ENCODE measurements around the gene PPARA.
"Not testable (repeated sequence)": the region's sequence is repeated elsewhere in the genome, so short reads cannot be mapped to it uniquely, and the experiment has no call there.

Gene PPARA

DNA sequence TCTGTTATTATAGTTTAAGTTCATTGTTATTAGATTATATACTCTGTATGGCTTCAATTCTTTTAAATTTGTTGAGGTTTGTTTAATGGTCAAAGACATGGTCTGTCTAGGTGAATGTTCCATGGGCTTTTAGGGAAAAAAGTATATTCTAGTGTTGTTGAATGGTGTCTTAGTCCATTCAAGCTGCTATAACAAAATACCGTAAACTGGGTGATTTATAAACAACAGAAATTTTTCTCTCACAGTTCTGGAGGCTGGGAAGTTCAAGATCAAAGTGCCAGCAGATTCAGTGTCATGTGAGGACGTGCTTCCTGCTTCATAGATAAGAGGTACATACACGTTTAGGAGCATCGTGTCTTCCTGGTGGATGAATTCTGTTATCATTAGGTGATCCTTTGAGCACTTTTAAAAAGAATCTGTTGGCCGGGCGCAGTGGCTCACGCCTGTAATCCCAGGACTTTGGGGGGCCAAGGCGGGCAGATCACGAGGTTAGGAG, 26.2 kb downstream of the PPARA start:
- no peak for DNase-seq

- no peak for DNase-seq
These were observed 28.6 kb downstream of the PPARA start for GRCh38 chr22:46178755-46179505.

- no peak for DNase-seq
These were observed 29.4 kb downstream of the PPARA start for GRCh38 chr22:46179748-46180147.

DNA sequence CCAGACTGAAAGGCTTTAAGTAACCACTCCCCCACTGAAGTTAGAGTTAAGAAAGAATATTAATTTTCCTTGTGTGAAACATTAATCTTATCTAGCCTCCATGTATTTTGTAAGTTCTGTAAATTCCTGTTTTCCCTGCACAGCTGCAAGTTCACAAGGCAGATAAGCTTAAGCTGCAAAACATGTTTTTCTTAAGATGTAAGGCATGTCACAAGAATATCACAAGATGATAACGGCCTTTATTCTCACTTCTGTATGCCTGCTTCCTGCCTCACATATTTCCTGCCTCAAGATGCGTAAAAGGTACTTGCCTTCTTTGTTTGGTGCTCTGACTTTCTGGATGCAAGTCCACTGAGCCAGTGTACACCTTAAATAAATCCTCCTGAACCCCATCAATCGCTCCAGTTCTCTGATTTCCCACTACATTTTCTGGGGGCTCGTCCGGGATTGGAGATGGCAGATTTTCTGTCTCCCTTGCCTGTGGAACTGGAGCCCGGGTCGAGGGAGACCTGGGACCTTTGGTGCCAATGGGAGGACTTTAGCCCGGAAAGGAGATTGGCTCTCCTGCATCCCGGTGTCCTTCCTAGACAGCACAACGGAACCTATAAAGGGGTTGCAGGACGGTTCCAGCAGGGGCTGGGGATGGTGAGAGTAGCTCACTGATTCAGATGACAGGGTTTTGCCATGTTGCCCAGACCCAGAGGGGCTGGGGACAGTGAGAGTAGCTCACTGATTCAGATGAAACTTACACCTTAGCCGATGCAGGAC, 30.2 kb downstream of the PPARA start:
- DNase-seq: no peak

DNA sequence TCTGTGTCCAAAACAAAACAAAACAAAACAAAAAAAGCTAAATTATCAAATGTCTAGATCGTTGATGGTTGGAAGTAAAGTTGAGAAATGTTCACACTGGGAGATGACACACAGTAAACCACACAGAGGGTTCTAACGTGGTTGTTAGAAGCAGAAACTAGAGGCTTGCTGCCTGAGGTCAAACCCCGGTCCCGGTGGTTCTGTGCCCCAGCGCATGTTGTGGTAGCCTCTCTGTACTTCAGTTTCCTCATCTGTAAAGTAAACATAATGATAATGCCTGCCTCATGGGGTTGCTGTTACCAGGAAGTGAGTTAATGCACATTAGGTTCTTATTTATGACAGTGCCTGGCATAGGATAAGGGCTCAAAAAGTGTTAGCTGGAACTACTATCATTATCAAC, 33.4 kb downstream of the PPARA start:
- DNase-seq: no peak

DNA sequence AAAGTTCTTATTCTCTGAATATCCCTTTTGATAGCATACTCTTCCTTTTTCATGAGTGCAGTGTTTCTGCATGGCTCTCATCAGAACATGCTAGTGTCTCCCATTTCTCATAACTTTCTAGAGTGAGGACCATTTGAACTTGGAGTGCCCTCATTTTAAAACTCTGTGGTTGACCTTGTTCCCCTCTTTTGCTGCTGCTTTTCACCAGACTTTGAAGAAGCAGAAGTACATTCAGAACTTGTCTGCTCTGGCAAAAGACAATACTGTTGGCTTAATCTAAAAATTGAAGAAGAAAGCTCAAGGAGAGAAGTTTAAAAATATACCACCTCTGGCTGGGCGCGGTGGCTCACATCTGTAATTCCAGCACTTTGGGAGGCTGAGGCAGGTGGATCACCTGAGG, 35.0 kb downstream of the PPARA start:
- no peak for DNase-seq

GRCh38 chr22:46187862-46188261, 37.5 kb downstream of the PPARA start:
- DNase-seq: no peak

DNA sequence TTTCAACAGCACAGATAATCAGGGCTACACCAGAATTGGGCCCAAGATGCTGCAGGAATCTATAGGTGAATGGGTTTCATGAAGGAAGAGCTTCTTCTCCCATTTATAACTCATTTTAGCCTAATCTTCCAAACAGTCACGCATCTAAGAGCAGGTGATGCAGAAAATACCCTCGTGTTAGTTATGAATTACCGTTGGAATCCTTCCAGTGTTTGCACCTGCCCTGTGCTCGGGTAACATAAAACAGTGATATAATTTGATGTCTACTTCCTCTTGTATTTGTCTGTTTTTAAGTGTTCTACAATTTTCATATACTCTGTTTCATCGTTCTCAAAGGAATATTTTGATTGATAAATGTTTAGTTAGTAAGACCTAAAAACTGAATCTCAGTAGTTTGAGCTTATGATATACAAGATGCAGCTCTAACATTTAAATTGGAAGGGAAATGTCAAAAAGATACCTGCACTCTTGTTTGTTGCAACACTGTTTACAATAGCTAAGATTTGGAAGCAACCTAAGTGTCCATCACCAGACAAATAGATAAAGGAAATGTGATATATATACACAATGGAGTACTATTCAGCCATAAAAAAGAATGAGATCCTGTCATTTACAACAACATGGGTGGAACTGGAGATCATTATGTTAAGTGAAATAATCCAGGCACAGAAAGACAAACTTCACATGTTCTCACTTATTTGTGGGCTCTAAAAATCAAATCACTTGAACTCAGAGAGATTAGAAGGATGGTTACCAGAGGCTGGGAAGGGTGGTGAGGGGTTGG, 42.1 kb downstream of the PPARA start:
- no peak for DNase-seq

DNA sequence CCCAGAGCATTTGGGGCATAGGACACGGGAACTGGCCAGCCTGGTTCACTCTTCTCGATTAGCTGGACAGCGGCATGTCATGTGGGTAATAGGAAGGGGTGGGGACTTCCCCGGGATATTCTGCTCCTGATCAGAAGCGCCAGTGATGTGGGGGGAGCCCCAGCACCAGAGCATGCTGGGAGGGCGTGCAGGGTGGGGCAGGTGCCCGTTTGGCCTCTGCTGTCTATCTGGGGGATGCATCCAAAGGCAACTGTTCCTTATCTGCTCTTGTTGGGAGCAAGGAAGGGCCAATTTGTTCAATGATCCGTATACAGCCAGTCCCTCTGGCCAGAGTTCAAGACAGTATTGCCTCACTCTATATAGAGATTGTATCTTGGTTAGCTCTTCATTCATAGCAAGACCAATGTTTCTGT, 43.6 kb downstream of the PPARA start:
- DNase-seq: no peak

DNA sequence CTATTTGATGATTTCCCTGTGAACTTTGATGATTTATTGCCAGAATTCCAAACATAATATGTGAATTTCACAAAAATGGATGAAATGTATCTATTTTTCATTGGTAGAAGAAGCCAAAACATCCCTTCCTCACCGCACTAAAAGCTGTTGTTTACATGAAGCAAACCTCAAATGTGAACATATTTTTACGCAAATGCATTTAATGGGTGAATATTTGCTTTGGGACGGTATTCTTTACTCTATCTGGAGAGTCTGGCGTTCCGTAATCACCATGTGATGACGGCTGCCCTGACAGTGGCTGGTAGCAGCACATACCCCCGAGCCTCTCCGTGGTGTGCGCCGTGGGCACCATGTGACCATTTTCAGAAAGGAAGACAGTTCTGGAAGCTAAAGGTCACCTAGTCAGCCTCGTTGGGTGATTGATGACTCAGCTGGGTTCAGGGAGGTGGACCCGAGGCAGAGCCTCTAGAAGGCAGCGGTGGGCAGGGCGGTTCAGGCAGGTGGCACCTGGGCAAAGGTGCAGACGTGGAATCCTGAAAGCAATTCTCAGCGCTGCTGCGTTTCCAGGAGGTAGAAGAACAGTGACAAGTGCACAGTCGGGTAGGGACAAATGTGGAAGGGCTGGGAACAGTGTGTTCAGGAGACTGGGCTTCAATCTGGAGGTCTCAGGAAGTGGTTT, 45.3 kb downstream of the PPARA start:
- DNase-seq: no peak

DNA sequence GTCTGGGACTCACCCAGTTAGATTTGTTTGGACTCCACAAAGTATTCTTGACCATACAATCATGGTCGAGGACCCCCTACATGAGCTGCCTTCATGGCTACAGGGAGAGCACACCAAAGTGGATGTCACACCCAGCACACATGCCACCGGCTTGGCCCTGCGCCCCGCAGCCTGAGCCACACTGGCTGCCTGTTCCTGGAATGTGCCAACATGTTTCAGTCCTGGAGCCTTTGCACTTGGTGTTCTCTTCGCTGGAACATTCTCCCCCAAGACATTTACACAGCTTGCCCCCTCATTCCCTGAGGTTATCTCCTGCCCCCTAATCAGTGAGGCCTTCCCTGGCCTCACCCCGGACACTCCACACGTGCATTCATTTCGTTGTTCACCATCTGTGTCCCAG, 46.0 kb downstream of the PPARA start:
- no peak for DNase-seq

- no peak for DNase-seq
These were observed 47.9 kb downstream of the PPARA start for GRCh38 chr22:46198274-46198673.

- not testable (repeated sequence) for DNase-seq
These were observed 48.5 kb downstream of the PPARA start for GRCh38 chr22:46198806-46199205.

DNA sequence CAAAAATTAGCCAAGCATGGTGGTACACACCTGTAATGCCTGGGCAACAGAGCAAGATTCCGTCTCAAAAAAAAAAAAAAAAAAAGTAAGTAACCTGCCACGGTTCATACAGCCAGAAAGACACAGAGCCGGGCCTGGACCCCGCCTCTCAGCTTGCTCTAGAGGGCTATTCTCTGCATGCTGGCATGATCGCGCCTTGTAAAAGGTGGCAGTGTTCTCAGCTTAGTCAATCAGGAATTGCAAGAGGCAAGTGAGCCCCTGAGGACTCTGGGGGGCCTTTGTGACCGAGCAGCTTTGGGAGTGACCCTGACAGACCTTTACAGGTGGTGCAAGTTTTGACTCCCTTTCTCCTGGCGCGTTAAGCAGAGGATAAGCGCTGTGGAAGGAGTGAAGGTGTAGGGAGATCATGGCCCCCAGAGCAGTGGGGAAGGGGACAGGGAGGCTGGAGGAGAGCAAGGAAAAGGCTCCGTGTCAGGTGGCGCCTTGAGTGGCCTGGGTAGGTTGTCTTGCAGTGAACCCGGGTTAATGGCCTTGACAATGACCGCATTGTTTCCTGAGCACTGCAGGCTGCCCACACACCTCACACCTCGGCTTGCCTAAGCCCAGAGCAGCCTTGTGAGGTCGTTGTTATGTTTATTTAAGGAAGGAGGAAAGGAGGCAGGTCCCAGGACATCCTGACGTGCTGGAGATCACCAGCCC, 50.9 kb downstream of the PPARA start:
- DNase-seq: no peak

DNA sequence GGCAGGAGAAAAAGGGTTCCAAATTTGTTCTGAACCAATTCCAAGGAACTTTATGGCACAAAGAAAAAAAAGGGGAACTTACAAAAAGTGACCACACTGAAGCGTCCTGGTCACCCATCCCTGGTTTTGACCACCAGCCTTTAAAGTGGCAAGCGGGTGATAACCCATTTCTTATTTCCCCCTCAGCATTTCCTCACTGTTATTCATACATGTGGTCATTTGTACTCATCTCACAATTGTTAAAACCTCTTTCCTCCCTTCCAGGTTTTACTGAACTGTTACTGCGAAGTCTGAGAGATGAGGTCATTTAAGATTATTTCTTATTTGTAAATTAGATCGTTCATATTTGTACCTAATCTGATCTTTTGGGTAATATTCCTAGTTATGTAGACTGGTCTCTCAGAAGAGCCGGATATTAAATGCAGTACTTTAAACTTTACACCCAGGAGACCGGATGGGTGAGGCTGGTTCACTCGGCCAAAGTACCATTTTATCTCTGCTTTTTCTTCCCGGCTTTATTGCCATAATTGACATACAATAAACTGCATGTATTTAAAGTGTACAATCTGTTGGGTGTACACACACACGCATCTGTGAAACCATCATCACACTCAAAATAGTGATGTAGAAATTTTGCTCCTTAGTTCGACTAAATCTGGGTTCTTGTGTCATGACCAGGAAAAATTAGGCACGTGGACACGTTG, 52.7 kb downstream of the PPARA start:
- no peak for DNase-seq

DNA sequence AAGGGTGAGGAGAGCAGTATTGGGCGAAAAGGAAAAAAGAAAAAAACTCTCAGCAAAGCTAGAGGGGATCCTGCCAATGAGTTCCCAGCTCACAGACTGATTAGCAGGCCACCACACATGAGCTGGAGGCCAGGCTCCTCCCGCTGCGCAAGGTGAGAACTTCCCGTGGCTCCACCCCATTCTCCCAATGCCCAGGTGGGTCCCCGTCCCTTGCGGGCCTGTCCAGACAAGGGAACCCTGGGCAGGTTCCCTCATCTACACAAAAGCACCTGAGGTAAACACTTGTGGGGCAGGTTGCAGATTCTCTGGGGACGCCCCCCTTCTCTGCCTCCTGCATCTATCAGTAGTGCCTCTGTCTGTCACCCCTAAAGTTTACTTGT, 53.3 kb downstream of the PPARA start:
- DNase-seq: no peak

DNA sequence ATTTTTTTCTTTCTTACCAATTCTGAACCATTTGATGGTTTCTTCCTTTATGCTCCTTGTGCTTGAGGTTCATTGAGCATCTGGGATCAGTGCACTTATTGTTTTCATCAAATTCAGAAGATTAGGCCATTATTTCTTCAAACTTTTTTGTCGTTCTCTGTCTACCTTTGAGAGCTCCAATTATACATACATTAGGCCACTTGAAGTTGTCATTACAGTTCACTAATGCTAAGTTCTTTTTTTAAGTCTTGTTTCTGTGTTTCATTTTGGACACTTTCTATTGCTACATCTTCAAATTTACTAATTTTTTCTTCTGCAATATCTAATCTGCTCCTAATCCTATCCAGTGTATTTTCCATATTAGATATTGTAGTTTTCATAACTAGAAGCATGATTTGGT, 58.9 kb downstream of the PPARA start:
- DNase-seq: no peak

- no peak for DNase-seq
These were observed 61.9 kb downstream of the PPARA start for GRCh38 chr22:46212195-46212594.

DNA sequence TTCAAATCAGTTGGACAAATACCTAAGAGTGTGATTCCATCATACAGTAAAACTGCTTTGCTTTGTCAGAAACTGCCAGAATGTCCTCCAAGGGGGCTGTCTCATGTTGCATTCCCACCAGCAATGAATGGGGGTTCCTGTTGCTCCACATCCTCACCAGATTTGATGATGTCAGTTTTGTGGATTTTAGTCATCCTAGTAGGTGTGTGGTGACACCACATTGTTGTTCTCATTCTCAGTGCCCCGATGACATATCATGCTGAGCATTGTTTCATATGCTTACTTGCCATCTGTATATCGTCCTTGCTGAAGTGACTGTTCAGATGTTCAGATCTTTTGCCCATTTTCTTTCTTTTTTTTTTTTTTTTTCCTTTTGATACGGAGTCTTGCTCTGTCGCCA, 62.7 kb downstream of the PPARA start:
- DNase-seq: no peak

DNA sequence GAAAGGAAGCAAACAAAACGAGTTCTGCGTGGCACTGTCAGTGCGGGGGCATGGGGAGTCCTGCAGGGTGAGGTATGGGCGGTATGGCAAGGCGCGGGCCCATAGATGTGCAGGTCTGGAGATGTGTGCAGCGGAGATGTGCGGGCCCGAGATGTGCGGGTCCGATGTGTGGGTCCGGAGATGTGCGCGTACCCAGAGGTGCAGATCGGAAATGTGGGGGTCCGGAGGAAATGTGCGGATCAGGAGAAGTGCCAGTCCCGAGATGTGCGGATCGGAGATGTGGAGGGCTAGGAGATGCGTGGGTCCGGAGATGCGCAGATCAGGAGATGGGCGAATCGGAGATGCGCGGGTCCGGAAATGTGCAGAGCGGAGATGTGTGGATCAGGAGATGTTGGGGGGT, 63.8 kb downstream of the PPARA start:
- no peak for DNase-seq

GRCh38 chr22:46214616-46215015, 64.3 kb downstream of the PPARA start:
- no peak for DNase-seq

DNA sequence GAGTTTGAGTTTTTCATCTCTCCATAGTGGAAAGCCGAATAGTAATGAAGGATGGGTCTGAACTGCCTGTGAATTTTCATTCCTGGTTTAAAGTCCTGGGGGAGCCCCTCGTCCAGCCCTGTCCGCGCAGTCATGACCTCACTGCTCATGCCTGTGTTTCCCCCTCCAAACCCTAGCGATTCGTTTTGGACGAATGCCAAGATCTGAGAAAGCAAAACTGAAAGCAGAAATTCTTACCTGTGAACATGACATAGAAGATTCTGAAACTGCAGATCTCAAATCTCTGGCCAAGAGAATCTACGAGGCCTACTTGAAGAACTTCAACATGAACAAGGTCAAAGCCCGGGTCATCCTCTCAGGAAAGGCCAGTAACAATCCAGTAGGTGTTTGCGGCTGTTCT, 69.3 kb downstream of the PPARA start:
- no peak for DNase-seq

All from stimulated activated CD4-positive, alpha-beta T cell treated with anti-CD3 and anti-CD28 coated beads, Interleukin-12 subunit alpha, Interleukin-12 subunit beta, amount 100 ng/mL, for 4 hours (primary cell).